IMR-90 (cell line): ENCODE measurements around the gene KCNJ6.

Source experiments
- CEBPB ChIP-seq: IDR thresholded peaks from 2 replicates; pipeline ENCODE4 v1.6.1; 2012; ENCODE audit warnings: low read depth, low read length, improper control_type of control experiment
- CTCF ChIP-seq: conservative IDR thresholded peaks from 2 replicates; pipeline ENCODE4 v1.5.1; 2012; ENCODE audit warnings: mild to moderate bottlenecking, low read depth, low read length, improper control_type of control experiment
- FOS ChIP-seq: fragments of 150-350 bp; IDR thresholded peaks from 2 replicates; pipeline ENCODE4 v1.6.1; 2016; ENCODE audit warnings: low read depth, low read length
- MAFK ChIP-seq: IDR thresholded peaks from 2 replicates; pipeline ENCODE4 v1.6.1; 2012; ENCODE audit warnings: low read depth, low read length, improper control_type of control experiment
- MXI1 ChIP-seq: IDR thresholded peaks from 2 replicates; pipeline ENCODE4 v1.6.1; 2012; ENCODE audit warnings: low read depth, mild to moderate bottlenecking, low read length, moderate library complexity, borderline replicate concordance
- POLR2A ChIP-seq: IDR thresholded peaks from 2 replicates; pipeline ENCODE4 v1.6.1; 2012; ENCODE audit warnings: mild to moderate bottlenecking, low read depth, low read length
- RAD21 ChIP-seq: IDR thresholded peaks from 2 replicates; pipeline ENCODE4 v1.6.1; 2012; ENCODE audit warnings: low read length, improper control_type of control experiment
- RCOR1 ChIP-seq: IDR thresholded peaks from 2 replicates; pipeline ENCODE4 v1.6.1; 2012; ENCODE audit warnings: mild to moderate bottlenecking, low read length, improper control_type of control experiment; ENCODE audit not compliant: insufficient replicate concordance
- RFX5 ChIP-seq: IDR thresholded peaks from 2 replicates; pipeline ENCODE4 v1.8.0; 2012; ENCODE audit warnings: low read depth, mild to moderate bottlenecking, low read length, moderate library complexity
- SMC3 ChIP-seq: fragments of 150-350 bp; IDR thresholded peaks from 2 replicates; pipeline ENCODE4 v1.6.1; 2016; ENCODE audit warnings: low read depth, mild to moderate bottlenecking, antibody characterized with exemption, low read length, moderate library complexity
- USF2 ChIP-seq: fragments of 150-350 bp; IDR thresholded peaks from 2 replicates; pipeline ENCODE4 v1.6.1; 2017; ENCODE audit warnings: mild to moderate bottlenecking, antibody characterized with exemption, low read length, low read depth

GRCh38 chr21:37788503-37788902 lies 127.8 kb downstream of the KCNJ6 start:
- TF ChIP-seq MAFK (no peak), FOS (no peak), POLR2A (no peak), CTCF (no peak), RCOR1 (no peak), MXI1 (no peak), USF2 (no peak), CEBPB (no peak), RAD21 (no peak), RFX5 (no peak), SMC3 (no peak)
